GOT3 (cell line): ENCODE data around the gene SEL1L2.

Source experiments
- DNase-seq: peaks from one replicate; lab custom pipeline; 2025; ENCODE audit warnings: mixed read lengths; lab: John Stamatoyannopoulos, UW

Gene SEL1L2

DNA sequence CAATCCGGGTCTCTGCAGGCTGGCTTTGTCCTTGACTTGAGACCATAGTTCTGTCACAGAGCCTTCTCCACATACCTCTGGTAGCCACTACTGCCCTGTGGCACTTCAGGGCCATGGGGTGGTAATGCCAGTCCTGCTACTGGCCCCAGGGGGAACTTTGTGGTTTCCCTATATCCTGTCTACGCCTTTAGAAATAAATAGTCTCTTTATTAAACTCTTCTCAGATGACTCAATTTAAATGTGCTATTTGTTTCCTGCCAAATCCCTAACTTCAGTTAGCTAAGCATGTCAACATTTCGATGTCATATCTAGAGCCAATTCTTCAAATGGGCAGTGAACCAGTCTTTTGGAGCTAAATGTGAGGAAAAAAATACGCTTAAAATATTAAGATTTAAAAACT lies 60.1 kb downstream of the SEL1L2 start:
- DNase-seq, result no peak

DNA sequence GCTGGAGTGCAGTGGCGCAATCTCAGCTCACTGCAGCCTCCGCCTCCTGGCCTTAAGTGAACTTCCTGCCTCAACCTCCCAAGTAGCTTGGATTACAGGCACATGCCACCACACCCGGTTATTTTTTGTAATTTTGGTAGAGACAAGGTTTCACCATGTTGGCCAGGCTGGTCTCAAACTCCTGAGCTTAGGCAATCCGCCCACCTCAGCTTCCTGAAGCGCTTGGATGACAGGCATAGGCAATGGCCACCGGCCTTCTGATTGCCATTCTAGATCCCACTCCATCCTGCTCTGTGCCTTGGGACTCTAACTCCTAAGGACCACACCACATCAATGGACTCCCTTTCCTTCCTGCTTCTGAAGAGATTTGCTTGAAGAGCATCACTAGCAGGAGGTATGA lies 60.6 kb downstream of the SEL1L2 start:
- no peak for DNase-seq

DNA sequence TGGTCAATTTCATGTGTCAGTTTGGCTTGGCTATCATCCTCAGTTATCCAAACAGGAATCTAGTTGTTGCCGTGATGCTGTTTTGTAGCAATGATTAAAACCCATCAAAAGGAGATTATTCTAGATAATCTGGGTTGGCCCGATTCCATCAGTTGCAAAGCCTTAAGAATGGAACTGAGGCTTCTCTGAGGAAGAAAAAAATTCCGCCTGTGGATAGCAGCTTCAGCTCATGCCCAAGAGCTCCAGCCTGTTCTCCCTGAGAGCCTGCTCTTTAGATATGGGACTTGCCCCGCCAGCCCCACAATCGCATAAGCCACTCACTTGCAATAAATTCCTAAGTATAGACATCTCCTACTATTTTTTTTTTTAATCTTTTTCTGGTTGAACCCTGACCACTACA lies 61.5 kb downstream of the SEL1L2 start:
- DNase-seq, result no peak

DNA sequence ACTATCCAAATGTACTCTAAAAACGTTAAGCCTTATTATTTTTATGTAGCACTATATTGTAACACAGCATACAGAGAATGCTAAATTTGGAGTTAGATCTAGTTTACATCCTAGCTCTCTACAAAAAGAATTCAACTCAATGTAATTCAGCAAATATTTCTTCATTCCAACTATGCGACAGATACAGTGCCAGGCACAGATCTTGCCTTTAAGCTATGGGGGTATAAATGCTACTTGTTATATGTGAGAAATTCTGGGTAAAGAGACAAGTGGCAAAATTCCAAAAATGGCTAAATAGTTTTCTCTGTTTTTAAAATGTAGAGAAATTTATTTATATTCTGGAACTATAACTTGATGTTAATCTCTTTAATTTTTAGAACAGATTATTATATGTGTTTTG lies 63.2 kb downstream of the SEL1L2 start:
- no peak for DNase-seq

DNA sequence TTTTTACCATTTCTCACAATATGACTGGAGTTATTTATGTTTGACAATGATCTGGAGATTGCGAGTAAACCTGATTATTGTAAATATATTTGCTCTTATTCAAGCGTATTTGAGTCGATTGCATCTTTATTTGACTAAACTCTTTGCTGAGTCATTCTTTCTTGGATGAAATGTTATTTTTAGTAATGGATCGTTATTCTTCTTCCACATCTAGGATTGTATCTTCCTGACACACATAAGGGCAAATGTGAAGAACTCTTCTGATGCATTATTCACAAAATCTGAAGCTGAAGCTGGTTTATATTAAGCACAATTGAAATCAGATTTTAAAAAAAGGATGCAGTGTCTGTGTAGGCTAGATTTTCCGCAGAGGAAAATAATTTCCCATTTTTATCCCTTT lies 68.2 kb downstream of the SEL1L2 start:
- DNase-seq, result no peak

DNA sequence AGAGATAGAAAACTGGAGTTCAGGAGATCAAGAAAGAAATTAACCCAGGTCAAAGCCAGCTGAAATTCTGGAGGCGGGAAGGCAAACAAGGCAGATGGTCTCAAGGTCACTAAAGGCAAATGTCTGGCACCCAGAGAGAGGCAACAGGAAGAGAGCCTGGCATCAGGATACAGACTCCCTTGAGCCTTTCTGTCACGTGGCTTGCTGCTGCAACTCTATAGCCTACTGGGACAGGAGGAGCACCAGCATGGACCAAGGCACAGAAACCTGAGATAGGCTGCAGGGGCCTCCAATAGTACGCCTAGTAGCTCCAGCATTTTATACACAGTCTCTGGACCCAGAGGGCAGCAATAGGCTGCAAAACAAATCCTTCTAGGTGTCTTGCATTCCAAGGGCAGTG lies 75.1 kb downstream of the SEL1L2 start:
- no peak for DNase-seq

DNA sequence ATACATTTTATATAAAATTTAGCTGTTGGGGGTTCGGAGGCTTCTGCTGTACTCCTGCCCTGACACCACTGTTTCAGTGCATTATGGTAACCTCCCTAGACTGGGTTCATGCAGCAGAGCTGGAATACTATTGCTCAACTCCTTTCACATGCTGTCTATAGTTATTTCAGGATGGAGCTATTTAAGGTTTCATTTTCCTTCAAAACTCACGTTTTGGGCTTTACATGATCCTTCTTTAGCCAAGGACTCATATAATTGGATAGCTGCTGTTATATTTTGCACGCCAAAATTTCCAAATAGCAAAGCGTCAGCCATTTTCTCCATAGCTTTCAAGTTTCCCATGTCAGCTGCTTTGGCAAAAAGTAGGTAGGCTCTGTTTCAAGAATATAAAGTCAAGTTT lies 76.8 kb downstream of the SEL1L2 start:
- DNase-seq, result no peak

DNA sequence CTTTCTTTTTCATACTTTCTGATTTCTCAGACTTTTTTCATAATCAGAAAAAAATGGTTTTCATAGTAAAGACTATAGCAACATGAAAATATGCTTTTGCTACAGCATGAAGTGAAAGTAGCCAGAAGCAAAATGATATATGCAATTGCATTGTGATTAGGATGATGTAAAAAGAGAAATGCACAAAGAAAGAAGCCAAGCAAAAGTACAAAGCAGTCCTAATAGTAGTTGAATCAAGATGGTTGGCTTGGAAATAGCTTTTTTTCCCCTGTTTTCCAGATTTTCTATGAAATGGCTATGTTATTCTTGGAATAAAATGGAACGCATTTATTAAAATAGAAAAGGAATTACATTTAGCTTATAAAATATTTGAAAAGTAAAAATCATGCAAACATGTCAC lies 77.3 kb downstream of the SEL1L2 start:
- DNase-seq, result no peak

DNA sequence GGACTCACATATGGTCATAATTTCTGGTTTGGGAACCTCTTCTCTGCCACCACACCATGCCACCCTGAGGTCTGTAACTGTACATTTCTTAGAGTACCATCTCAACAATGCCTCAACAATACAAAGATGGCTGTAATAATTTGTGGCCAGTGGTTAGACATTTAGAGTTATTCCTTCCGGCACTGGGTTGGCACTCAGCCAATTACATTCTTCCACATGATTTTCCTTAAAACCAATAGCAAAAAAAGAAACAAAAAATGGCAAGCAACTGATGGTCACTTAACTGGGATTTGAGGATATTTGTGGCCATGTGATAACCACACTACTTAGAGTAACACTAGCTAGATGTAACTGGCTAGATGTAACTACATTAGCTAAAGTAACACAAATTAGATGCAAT lies 79.9 kb downstream of the SEL1L2 start:
- no peak for DNase-seq

DNA sequence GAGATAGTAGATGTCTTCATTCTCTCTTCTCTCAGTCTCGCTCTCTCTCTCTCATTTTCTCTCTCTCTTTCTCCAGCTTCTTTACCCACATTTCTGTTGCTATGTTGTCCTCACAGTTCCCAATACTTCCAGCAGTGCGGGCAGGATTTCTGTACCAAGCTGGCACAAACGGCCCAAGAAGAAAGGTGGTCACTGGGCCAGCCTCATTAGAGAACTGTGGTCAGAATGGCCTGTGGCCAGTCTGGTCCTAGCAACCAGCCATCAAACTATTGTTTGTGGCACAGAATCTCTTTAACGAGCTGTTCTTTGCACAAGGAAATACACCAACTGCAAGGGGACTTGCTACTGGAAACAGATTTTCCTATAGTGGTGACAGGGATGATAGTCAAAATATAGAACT lies 81.3 kb downstream of the SEL1L2 start:
- DNase-seq, result no peak

DNA sequence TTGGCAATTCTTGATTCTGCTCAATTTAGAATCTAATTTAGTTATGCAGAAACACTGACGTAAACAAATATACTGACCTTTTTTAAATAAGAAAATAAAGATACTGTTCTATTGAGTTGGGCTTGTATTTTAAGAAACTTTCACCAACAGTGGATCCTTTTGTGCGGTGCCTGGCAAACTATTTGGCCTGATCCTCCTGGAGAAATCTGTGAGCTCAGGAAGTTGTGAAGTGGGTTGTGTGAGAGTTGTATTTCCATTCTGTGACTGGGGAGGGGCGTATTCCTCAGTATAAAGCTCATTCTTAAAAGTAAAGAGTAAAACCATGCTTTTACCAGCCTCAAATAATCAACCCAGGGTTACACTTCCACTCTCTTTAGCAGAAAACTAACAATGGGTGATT lies 85.6 kb downstream of the SEL1L2 start:
- no peak for DNase-seq

DNA sequence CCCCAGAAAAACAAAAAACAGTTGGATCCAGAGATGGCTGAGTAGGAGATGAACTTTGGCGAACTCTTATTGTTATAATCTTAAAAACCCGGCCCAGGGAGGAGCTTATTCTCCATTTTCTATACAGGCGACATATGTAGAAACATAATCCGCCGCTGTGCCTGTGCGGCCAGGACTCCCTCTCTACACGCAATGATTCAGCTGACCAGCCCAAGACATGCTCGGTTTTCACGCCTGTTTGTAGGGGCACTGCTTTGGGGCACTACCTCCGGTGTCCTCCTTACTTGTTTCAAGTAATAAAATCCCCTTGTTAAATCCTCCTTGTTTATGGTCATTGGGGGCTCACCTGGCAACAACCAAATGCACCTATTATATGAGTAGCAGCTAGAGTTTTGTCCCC lies 89.9 kb downstream of the SEL1L2 start:
- no peak for DNase-seq

DNA sequence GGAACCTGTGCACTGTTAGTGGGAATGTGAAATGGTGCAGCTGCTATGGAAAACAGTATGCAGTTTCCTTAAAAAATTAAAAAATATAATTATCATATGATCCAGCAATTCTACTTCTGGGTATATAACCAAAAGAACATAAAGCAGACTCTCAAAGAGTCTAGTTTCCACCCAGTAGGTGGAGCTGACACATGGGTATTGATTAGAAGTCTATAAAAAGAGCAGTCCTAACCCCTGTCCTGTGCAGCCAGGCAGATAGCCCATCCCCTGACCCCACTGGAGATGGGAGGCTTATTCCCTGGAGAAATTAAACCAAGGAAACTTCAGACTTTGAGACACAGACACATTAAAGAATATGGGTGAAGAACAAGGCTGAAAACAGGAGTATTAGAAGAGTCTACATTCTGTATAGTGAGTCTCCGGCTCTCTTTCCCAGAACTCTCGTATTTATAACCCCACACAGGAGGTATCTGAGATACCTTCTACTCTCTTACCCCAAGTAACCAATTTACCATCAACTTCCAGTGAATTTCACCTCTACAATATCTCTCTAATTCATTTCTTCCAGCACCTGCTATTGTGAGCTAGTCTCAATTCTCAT lies 92.3 kb downstream of the SEL1L2 start:
- no peak for DNase-seq

DNA sequence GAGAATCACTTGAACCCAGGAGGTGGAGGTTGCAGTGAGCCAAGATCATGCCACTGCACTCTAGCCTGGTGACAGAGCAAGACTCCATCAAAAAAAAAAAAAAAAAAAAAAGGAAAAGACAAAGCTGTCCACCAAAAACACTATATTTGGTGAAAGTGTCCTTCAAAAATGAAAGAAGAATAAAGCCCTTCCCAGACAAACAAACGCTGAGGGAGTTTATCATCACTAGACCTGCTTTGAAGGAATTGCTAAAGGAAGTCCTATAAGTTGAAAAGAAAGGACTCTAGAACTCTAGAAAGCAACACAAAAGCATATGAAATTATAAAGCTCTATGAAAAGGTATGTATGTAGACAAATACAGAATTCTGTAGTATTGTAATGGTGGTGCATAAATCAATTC lies 98.8 kb downstream of the SEL1L2 start:
- no peak for DNase-seq

DNA sequence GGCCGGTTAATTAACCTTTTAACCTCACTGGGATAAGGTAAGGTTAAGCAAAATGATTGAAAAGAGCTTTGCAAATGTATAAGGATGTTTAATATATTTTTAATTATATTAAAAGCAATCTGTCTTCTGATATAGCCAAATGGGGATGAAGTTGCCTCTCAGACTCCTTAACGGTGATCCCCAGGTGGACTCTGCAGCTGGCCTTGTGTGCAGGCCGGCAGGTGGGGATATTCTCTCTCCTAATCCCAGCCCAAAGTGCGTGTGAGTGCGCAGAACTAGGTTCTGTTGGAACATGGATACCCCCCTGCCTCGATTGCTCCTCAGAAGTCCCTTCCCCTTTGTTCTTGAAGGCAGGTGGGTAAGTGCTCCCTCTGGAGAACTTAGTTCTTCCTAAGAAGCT lies 105.6 kb downstream of the SEL1L2 start:
- DNase-seq, result no peak

DNA sequence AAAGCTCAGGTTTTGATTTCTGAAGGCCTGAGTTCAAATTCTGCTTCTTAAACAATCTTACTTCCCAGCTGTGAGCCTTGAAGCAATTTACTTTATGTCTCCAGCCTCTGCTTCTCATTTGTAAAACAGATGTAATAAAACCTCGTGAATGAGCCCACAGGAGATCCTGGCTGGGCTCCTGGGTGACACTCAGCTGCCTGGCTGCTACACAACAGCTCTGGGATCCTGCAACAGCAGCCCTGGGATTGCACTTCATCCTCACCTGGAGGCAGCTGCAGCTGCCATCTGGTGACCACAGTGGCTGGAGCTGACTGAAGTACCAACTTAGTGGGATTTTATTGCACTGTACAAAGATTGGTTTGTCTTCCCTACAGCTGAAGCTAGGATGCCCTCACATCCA lies 107.0 kb downstream of the SEL1L2 start:
- DNase-seq, result no peak

DNA sequence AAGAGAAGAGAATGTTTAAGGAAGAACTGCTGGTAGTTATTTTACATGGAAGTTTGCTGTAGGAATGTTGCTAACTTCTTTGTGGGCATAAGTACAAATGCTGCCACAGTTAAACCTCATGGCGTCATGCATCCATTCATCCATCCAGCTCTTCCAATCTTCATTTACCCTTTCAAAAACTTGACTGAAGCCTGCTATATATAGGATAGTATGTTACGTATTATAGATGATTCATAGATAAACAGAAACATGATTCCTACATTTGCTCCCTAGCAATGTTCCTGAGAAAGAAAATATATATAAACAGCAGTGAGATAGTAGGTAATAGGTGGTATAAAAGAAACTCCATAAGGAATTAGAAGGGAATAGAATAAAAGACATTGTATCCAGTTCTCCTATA lies 111.8 kb downstream of the SEL1L2 start:
- DNase-seq, result no peak

DNA sequence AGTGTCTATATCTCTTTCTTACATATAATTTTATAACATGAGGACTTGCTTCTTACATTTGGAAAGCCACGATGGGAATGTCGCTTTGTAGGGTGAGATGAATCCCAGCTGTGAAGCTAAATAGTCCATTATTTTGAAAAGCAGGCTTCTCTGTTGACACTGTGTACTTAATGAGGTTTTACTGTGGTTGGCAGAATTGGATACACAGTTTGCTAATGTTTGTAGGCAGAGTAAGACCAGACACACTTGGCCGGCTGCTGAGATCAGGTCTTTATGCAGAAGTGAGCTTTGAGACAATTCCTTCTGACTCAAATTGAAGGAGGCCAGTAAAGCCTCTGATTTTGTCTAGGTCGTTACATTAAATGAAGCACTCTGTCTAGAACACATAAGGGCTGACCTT lies 112.6 kb downstream of the SEL1L2 start:
- DNase-seq, result no peak

DNA sequence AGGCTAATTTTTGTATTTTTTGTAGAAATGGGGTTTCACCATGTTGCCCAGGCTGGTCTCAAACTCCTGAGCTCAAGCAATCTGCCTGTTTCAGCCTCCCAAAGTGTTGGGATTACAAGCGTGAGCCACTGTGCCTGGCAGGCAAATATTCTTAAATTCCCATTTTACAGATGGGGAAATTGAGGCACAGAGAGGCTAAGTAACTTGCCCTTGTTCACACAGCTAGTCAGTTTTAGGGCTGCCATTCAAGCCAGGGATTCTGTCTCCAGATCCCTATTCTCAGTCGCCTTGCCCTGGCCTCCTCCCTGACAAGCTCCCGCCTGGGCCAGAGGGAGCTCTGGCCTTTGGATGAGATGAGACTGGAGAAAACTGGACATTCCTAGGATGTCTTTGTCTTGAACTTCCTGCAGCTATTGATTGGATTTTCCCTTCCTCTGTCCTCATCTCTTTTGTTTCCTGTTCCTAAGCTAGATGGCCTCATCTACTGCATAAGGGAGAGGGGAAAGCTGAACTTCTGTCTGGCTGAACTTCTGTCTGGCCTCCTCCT lies 115.1 kb downstream of the SEL1L2 start:
- no peak for DNase-seq

DNA sequence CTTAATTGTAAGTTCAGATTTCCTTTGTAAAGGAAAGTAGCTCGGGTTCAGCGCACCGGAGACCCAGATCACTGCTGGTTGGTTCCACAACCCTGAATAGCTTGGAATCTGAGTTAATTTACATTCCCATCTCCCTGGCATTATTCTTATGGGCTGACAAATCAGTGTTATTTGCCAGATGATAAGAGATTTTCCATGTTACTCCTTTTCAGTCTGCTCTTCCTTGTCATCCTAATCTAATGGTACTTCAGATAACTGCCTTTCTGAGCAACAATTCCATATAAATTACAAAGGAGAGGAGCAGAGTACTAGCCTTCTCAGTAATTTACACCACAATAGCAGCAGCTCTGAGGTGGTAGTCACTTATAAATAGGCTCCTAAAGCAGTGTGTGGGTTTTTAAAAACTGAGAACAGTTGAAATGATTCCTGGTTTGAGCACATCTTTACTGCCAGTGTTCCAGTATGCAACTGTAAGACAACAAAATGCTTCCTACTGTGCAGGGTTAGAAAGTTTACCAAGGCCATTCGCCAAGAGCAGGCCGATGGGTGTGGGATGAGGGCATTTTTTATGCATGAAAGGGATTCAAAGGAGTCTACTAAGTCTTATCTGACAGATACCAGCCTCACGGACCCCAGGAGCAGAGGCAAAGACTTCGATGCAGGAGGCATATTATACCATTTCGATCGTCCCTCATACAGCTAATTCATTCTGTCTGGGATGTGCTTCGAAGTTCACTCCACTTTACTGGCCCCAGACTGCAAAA lies 115.8 kb downstream of the SEL1L2 start:
- DNase-seq, result no peak

DNA sequence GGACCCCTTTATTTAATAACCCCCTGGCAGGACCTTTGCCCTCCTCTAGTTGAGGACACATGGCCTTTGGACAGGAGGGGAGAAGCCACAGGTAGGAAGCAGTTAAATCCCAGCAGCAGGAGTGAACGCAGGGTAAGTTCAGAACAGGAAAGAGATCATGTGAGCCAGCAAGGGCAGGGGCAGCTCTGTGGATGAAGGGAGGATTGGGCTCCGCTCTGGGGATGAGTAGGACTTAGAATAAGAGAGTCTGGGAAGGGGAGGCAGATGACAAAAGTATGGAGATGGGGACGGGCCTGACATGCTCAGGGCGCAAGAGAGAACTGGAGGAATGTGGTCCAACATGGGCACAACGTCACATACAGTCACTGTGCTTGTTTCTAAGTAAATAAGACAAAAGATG lies 116.6 kb downstream of the SEL1L2 start:
- no peak for DNase-seq

DNA sequence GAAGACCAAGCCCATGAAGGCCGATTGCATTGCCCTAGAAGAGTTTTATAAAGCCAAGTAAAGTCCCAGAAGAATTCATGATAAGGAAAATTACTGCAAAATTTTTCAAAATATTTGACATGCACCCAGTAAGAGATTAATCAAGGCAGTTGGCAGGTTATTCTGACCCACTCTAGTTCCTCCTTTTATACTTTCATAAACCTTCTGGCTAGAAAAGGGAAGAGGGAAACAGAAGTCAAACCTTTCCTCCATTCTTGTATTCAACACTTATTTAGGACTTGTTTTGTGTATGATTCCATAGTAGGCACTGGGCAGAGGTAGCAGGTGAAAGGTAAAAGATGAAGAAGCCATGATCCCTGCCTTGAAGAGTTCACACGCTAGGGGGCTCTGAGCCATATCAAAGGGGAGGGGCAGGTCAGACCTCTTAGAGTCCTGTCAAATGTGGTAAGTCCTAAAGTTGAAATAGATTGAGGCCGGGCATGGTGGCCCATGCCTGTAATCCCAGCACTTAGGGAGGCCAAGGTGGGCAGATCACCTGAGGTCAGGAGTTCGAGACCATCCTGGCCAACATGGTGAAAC lies 120.2 kb downstream of the SEL1L2 start:
- no peak for DNase-seq

DNA sequence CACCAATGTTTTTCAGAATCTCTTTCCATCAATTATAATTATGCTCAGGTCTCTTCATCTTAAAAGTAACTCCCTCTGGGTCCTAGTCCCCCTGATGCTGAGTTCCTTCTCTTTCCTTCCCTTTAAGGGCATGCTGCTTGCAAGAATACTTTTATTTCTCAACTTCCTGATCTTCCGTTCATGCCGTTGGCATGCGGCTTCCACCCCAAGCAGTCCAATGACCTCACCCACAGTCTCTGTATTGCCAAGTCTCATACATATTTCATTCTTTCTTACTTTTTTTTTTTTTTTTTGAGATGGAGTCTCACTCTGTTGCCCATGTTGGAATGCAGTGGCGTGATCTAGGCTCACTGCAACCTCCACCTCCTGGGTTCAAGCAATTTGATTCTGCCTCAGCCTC lies 122.1 kb downstream of the SEL1L2 start:
- DNase-seq, result no peak
